ENCODE measurements around the gene FAR2.

DNA sequence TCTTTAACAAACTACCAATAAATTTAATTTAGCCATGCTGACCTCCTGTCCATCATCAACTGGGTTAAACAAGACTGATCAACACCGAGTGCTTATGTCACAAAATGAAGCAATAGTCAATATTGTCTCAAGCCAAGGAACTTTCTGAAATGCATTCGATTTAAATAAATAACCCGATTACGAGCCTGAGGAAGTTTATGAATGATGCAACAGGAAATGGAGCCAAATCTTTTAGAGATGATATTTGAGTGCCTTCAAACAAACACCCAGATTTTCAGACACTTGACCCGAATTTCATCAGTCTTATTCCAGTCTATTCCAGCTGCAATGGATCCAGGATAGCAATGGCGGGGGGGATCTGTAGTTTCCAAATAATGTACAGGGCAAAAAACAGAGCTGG is 27.9 kb downstream of the FAR2 start:
- TF ChIP-seq, protein P1, sequence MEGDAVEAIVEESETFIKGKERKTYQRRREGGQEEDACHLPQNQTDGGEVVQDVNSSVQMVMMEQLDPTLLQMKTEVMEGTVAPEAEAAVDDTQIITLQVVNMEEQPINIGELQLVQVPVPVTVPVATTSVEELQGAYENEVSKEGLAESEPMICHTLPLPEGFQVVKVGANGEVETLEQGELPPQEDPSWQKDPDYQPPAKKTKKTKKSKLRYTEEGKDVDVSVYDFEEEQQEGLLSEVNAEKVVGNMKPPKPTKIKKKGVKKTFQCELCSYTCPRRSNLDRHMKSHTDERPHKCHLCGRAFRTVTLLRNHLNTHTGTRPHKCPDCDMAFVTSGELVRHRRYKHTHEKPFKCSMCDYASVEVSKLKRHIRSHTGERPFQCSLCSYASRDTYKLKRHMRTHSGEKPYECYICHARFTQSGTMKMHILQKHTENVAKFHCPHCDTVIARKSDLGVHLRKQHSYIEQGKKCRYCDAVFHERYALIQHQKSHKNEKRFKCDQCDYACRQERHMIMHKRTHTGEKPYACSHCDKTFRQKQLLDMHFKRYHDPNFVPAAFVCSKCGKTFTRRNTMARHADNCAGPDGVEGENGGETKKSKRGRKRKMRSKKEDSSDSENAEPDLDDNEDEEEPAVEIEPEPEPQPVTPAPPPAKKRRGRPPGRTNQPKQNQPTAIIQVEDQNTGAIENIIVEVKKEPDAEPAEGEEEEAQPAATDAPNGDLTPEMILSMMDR (conservative IDR thresholded peaks at IDR 0.05) = no peak
- TF ChIP-seq ZFX (IDR thresholded peaks at IDR 0.05) = no peak
